DOHH2 (cell line): Measurements from ENCODE around the gene SWSAP1.
A peak's percentile ranks its signal among the peaks of the same experiment; 100 is the strongest.

Source experiments
- H3F3A ChIP-seq: fragments of 200-600 bp; sonication (generic), shearing (Covaris generic); 2 replicates; pipeline ENCODE4 v1.6.0; 2016; ENCODE audit warnings: antibody characterized with exemption, mild to moderate bottlenecking; ENCODE audit not compliant: control insufficient read depth, insufficient read depth
- H3K27ac ChIP-seq: fragments of 200-600 bp; sonication (generic); 2 replicates; pipeline ENCODE4 v1.5.1; 2014; ENCODE audit warnings: low read depth, mild to moderate bottlenecking, low read length, moderate library complexity
- H3K27me3 ChIP-seq: fragments of 200-600 bp; sonication (generic); 2 replicates; pipeline ENCODE4 v1.6.1; 2014; ENCODE audit warnings: mild to moderate bottlenecking, low read length, mixed read lengths; ENCODE audit not compliant: control insufficient read depth
- H3K36me3 ChIP-seq: fragments of 200-600 bp; sonication (generic); 2 replicates; pipeline ENCODE4 v1.6.1; 2014; ENCODE audit warnings: mild to moderate bottlenecking, low read length, moderate library complexity, mixed read lengths; ENCODE audit not compliant: control insufficient read depth
- H3K4me1 ChIP-seq: fragments of 200-600 bp; sonication (generic); 2 replicates; pipeline ENCODE4 v1.6.1; 2014; ENCODE audit warnings: mild to moderate bottlenecking, low read length, mixed read lengths; ENCODE audit not compliant: control insufficient read depth
- H3K4me2 ChIP-seq: fragments of 200-600 bp; sonication (generic); 2 replicates; pipeline ENCODE4 v1.6.0; 2014; ENCODE audit warnings: mild to moderate bottlenecking, low read length, moderate library complexity
- H3K4me3 ChIP-seq: fragments of 200-600 bp; sonication (generic); 2 replicates; pipeline ENCODE4 v1.5.1; 2014; ENCODE audit warnings: mild to moderate bottlenecking, low read length, mixed read lengths
- H3K79me2 ChIP-seq: fragments of 200-600 bp; sonication (generic); 2 replicates; pipeline ENCODE4 v1.6.1; 2014; ENCODE audit warnings: mild to moderate bottlenecking, low read length, mixed read lengths; ENCODE audit not compliant: control insufficient read depth
- H3K9me2 ChIP-seq: fragments of 200-600 bp; sonication (generic); replicated peaks from 2 replicates; pipeline ENCODE4 v1.6.1; 2014; ENCODE audit warnings: mild to moderate bottlenecking, low read length, mixed read lengths; ENCODE audit not compliant: control insufficient read depth
- H3K9me3 ChIP-seq: fragments of 200-600 bp; sonication (generic); 2 replicates; pipeline ENCODE4 v1.6.1; 2014; ENCODE audit warnings: antibody characterized with exemption, low read length, mixed read lengths; ENCODE audit not compliant: control insufficient read depth, insufficient read depth
- H4K20me1 ChIP-seq: fragments of 200-600 bp; sonication (generic); 2 replicates; pipeline ENCODE4 v1.6.0; 2014; ENCODE audit warnings: low read depth, mild to moderate bottlenecking, antibody characterized with exemption, low read length, moderate library complexity; ENCODE audit not compliant: control insufficient read depth, insufficient read depth
- CTCF ChIP-seq: fragments of 200-600 bp; sonication (generic); IDR thresholded peaks from one replicate; pipeline ENCODE4 v1.5.1; 2014; ENCODE audit warnings: antibody characterized with exemption, mild to moderate bottlenecking, low read depth, low read length; ENCODE audit not compliant: poor library complexity, severe bottlenecking
- EZH2phosphoT487 ChIP-seq: fragments of 200-600 bp; sonication (generic); IDR thresholded peaks from 2 replicates; pipeline ENCODE4 v1.6.1; 2017; ENCODE audit warnings: borderline replicate concordance, mild to moderate bottlenecking, antibody characterized with exemption, low read length, moderate library complexity, mixed read lengths

Gene SWSAP1, protein sequence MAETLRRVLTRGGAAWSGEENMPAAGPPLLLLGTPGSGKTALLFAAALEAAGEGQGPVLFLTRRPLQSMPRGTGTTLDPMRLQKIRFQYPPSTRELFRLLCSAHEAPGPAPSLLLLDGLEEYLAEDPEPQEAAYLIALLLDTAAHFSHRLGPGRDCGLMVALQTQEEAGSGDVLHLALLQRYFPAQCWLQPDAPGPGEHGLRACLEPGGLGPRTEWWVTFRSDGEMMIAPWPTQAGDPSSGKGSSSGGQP

GRCh38 chr19:11374433-11375142, at the start of gene SWSAP1:
Gene SWSAP1 (plus strand): TSS chr19:11374666. CDS start chr19:11374681, 15 bp downstream.
- Histone ChIP-seq H3K9me3 (no peaks in the 10 kb centered on the region), H3K27ac (peak within 1 kb of the TSS; percentile 86), H3F3A (peaks cover 14% of the 10 kb centered on the region), H3K4me3 (peak within 1 kb of the TSS; percentile 94), H3K4me1 (peaks cover 44% of the 10 kb centered on the region), H3K36me3 (peaks cover 28% of the 10 kb centered on the region), H3K4me2 (peak within 1 kb of the TSS; percentile 99), H3K9me2 (no peaks in the 10 kb centered on the region), H3K27me3 (no peaks in the 10 kb centered on the region), H3K79me2 (peaks cover 46% of the 10 kb centered on the region), H4K20me1 (no peaks in the 10 kb centered on the region)
- TF ChIP-seq CTCF = no peak
- TF ChIP-seq EZH2phosphoT487 = no peak

- Histone ChIP-seq H4K20me1 (no peaks in the 10 kb centered on the region), H3K9me3 (no peaks in the 10 kb centered on the region), H3K4me3 (peak overlapping the region; percentile 64), H3K4me2 (peak overlapping the region; percentile 93), H3K9me2 (no peaks in the 10 kb centered on the region), H3K27ac (peak overlapping the region; percentile 76), H3F3A (peaks cover 10% of the 10 kb centered on the region; the same call in 1 of the 2 replicates), H3K4me1 (peaks cover 52% of the 10 kb centered on the region), H3K27me3 (no peaks in the 10 kb centered on the region), H3K36me3 (no peaks in the 10 kb centered on the region), H3K79me2 (peaks cover 17% of the 10 kb centered on the region)
- TF ChIP-seq EZH2phosphoT487 (no peak), CTCF (no peak)
Observed at GRCh38 chr19:11324748-11325389, 49.6 kb upstream of the SWSAP1 start.

DNA sequence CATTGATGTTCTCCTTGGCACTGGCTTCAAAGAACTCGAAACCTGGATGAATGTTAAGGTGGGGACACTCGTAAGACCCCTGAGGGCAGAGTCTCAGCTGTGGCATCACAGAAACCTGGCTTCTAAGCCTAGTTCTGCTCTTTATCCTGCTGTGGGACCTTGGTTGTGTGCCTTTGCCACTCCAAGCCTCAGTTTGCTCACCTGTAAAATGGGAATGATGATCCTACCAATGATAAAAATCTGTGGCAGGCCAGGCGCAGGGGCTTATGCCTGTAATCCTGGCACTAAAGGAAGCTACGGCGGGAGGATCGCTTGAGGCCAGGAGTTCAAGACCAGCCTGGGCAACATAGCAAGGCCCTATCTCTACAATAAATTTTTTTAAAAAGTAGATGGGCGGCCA, 48.9 kb upstream of the SWSAP1 start:
- TF ChIP-seq CTCF = no peak
- TF ChIP-seq EZH2phosphoT487 = no peak
- Histone ChIP-seq H3F3A (peaks cover 10% of the 10 kb centered on the region; the same call in 1 of the 2 replicates), H3K27ac (no peak overlapping the region), H3K36me3 (no peaks in the 10 kb centered on the region), H3K79me2 (peaks cover 11% of the 10 kb centered on the region), H4K20me1 (no peaks in the 10 kb centered on the region), H3K4me1 (peaks cover 46% of the 10 kb centered on the region), H3K27me3 (no peaks in the 10 kb centered on the region), H3K9me2 (no peaks in the 10 kb centered on the region), H3K9me3 (no peaks in the 10 kb centered on the region), H3K4me3 (no peak overlapping the region), H3K4me2 (no peak overlapping the region)
